GF-D8 (cell line): ENCODE measurements around the gene KRTAP3-1.
"Not testable (repeated sequence)": the region's sequence is repeated elsewhere in the genome, so short reads cannot be mapped to it uniquely, and the experiment has no call there.

Experiments
- DNase-seq: peaks from one replicate; lab custom pipeline; 2025; lab: John Stamatoyannopoulos, UW

Gene KRTAP3-1

GRCh38 chr17:41008811-41009210 lies at the start of gene KRTAP3-1:
TSS of gene KRTAP3-1 (minus strand) at chr17:41009128. CDS start at chr17:41009074, 54 bp downstream.
- DNase-seq: no peak

- DNase-seq: no peak
Observed at GRCh38 chr17:41057547-41057946, 48.6 kb upstream of the KRTAP3-1 start.

GRCh38 chr17:41055130-41055529 lies 46.2 kb upstream of the KRTAP3-1 start, which contains the start of gene KRTAP2-2:
TSS of gene KRTAP2-2 (minus strand) at chr17:41055230. CDS start at chr17:41055211, 19 bp downstream.
- DNase-seq: not testable (repeated sequence)

- DNase-seq: not testable (repeated sequence)
Observed at GRCh38 chr17:41054556-41054955, 45.6 kb upstream of the KRTAP3-1 start.

GRCh38 chr17:41054025-41054424 lies 45.1 kb upstream of the KRTAP3-1 start:
- no peak for DNase-seq

GRCh38 chr17:41052566-41052965 lies 43.6 kb upstream of the KRTAP3-1 start:
- no peak for DNase-seq

GRCh38 chr17:41049110-41049509 lies 40.2 kb upstream of the KRTAP3-1 start:
- no peak for DNase-seq

GRCh38 chr17:41048441-41048840 lies 39.5 kb upstream of the KRTAP3-1 start:
- no peak for DNase-seq

GRCh38 chr17:41046735-41047465 lies 38.0 kb upstream of the KRTAP3-1 start, which contains the start of gene KRTAP2-1:
TSS of gene KRTAP2-1 (minus strand) at chr17:41047316. CDS start at chr17:41047267, 49 bp downstream.
- not testable (repeated sequence) for DNase-seq

GRCh38 chr17:41042953-41043352 lies 34.0 kb upstream of the KRTAP3-1 start:
- DNase-seq: no peak

GRCh38 chr17:41040783-41041571 lies 32.0 kb upstream of the KRTAP3-1 start, which contains the start of gene KRTAP1-1:
TSS of gene KRTAP1-1 (minus strand) at chr17:41041450. CDS start at chr17:41041397, 53 bp downstream.
- not testable (repeated sequence) for DNase-seq

- DNase-seq: no peak
Observed at GRCh38 chr17:41037853-41038350, 29.0 kb upstream of the KRTAP3-1 start.

GRCh38 chr17:41034346-41034935 lies 25.5 kb upstream of the KRTAP3-1 start, which contains the start of gene KRTAP1-3:
TSS of gene KRTAP1-3 (minus strand) at chr17:41034874. CDS start at chr17:41034821, 53 bp downstream.
- DNase-seq: not testable (repeated sequence)

GRCh38 chr17:41029633-41030245 lies 20.8 kb upstream of the KRTAP3-1 start, which contains the start of gene KRTAP1-4:
TSS of gene KRTAP1-4 (minus strand) at chr17:41030195. CDS start at chr17:41030078, 117 bp downstream.
- DNase-seq: no peak

- DNase-seq: no peak
Observed at GRCh38 chr17:41026715-41027471, 18.0 kb upstream of the KRTAP3-1 start, which contains the start of gene KRTAP1-5. TSS of gene KRTAP1-5 (minus strand) at chr17:41027208. CDS start at chr17:41027155, 53 bp downstream.

GRCh38 chr17:41024697-41025096 lies 15.8 kb upstream of the KRTAP3-1 start:
- no peak for DNase-seq

GRCh38 chr17:41020336-41020735 lies 11.4 kb upstream of the KRTAP3-1 start:
- no peak for DNase-seq

GRCh38 chr17:41019415-41019814 lies 10.5 kb upstream of the KRTAP3-1 start:
- DNase-seq: no peak

- DNase-seq: no peak
Observed at GRCh38 chr17:41018541-41018940, 9.6 kb upstream of the KRTAP3-1 start.

GRCh38 chr17:41016578-41017215 lies 7.8 kb upstream of the KRTAP3-1 start:
- DNase-seq: no peak
